RKO (cell line): ENCODE data around the gene TAF1.
"Not testable (repeated sequence)": the region's sequence is repeated elsewhere in the genome, so short reads cannot be mapped to it uniquely, and the experiment has no call there.

Source experiments
- DNase-seq: peaks from one replicate; pipeline ENCODE4 v3.0.0-alpha.2; 2016; ENCODE audit warnings: low spot score

TAF1 gene, protein sequence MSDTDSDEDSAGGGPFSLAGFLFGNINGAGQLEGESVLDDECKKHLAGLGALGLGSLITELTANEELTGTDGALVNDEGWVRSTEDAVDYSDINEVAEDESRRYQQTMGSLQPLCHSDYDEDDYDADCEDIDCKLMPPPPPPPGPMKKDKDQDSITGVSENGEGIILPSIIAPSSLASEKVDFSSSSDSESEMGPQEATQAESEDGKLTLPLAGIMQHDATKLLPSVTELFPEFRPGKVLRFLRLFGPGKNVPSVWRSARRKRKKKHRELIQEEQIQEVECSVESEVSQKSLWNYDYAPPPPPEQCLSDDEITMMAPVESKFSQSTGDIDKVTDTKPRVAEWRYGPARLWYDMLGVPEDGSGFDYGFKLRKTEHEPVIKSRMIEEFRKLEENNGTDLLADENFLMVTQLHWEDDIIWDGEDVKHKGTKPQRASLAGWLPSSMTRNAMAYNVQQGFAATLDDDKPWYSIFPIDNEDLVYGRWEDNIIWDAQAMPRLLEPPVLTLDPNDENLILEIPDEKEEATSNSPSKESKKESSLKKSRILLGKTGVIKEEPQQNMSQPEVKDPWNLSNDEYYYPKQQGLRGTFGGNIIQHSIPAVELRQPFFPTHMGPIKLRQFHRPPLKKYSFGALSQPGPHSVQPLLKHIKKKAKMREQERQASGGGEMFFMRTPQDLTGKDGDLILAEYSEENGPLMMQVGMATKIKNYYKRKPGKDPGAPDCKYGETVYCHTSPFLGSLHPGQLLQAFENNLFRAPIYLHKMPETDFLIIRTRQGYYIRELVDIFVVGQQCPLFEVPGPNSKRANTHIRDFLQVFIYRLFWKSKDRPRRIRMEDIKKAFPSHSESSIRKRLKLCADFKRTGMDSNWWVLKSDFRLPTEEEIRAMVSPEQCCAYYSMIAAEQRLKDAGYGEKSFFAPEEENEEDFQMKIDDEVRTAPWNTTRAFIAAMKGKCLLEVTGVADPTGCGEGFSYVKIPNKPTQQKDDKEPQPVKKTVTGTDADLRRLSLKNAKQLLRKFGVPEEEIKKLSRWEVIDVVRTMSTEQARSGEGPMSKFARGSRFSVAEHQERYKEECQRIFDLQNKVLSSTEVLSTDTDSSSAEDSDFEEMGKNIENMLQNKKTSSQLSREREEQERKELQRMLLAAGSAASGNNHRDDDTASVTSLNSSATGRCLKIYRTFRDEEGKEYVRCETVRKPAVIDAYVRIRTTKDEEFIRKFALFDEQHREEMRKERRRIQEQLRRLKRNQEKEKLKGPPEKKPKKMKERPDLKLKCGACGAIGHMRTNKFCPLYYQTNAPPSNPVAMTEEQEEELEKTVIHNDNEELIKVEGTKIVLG (N-terminal part only)

DNA sequence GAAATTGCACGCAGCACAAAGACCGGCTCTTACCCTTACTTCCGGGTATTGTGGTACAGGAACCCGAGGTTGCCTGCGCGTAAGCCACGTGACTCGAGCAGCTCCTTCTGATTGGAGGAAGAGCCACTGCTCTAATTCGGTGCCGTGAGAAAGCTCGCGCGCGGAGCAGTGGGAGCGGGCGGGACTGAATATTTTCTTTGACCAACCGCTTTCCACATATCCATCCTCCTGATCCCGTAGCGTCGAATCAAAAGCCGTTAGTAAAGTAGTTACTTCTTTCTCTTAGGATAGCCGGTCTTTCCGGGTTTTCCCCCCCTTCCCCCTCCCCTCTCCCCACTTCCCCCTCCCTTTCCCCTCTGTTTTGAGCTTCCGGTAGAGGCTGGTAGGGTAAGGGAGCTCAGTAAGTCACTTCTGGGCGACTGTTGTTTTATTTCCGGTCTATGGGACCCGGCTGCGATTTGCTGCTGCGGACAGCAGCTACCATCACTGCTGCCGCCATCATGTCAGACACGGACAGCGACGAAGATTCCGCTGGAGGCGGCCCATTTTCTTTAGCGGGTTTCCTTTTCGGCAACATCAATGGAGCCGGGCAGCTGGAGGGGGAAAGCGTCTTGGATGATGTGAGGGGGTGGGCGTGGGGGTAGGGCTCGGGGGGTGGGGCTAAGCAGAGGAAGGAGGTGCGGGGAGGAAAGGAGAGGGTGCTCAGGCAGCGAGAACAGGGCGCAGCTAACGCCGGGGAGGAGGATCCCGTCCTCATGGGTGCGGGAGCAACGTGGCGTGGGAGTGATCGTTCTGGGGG, at the start of gene TAF1:
TSS of gene TAF1 (plus strand) at position 483 of the 799 bp plus-strand sequence. CDS start at position 501, 18 bp downstream.
- DNase-seq: peak; percentile 97

DNA sequence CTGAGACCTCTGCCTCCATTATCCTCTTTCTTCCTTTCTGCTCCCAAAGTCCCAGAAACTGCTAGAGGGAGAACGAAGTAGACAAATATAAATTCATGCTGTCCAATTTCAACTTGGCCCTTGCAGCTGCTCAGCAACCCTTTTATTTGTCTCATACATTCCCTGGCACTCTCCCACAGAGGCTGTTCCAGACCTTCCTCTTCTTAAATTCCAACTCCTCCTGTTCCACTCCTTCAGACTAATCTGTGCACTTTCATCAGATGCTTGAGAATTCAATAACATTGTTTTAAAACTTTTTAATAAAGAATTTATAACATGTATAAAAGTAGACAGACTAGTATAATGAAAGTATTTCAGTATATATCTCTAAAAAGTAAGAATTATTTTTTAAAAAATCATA, 49.2 kb upstream of the TAF1 start:
- not testable (repeated sequence) for DNase-seq

DNA sequence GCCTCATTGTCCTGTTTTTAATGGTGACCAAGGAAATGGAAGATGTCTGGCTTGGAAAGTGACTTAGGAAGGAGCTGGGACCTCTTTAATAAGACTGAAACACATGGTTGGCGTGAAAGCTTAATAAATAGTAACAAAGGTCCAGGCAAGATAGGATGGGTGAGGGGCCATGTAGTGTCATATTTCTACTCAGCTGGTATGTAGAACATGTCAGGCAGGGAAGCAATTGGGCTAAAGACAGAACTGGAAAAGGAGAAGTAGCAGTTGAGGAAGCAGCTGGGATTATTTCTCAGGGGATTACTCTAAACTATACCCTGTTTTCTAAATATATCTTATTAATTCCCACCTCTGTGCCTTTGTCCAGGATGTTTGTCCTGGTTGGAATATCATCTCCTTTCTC, 46.0 kb upstream of the TAF1 start:
- no peak for DNase-seq

DNA sequence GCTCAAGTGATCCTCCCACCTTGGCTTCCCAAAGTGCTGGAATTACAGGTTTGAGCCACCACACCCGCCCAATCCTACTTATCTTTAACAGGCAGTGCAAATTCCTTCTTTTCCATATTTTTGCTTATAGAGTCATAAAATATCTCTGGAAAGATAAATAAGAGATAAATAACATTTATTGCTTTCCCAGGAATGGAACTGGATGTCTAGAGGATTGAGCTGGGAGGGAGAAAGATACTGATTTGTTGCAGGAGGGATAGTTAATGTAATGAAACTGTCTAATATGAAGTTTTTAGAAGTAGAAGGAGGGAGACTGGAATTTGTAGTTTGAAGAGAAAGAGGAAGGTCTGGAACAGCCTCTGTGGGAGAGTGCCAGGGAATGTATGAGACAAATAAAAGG, 44.4 kb upstream of the TAF1 start:
- DNase-seq: no peak

DNA sequence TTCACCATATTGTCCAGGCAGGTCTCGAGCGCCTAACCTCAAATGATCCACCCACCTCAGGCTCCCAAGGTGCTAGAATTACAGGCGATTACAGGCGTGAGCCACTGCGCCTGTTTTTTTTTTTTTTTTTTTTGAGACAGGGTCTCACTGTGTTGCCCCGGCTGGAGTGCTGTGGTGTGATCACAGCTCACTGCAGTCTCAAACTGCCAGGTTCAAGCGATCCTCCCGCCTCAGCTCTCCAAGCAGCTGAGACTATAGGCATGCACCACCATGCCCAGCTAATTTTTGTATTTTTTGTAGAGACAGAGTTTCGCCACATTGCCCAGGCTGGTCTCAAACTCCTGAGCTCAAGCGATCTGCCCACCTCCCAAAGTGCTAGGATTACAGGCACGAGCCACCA, 41.7 kb upstream of the TAF1 start:
- not testable (repeated sequence) for DNase-seq

DNA sequence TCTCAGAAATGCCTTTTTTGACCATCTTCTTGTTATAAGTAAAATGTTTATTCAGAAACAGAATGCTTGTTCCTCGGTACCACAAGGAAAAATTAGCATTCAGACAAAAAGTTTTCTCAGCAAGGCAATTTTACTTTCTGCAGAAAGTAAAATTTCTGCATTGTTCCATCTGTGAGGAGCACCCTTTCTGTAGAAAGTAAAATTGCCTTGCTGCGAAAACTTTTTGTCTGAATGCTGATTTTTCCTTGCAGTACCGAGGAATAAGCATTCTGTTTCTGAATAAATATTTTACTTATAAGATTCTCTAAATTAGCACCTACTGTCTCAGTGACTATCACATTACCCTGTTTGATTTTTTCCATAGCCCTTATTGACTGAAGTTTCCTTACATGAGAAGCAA, 39.8 kb upstream of the TAF1 start:
- DNase-seq: no peak

DNA sequence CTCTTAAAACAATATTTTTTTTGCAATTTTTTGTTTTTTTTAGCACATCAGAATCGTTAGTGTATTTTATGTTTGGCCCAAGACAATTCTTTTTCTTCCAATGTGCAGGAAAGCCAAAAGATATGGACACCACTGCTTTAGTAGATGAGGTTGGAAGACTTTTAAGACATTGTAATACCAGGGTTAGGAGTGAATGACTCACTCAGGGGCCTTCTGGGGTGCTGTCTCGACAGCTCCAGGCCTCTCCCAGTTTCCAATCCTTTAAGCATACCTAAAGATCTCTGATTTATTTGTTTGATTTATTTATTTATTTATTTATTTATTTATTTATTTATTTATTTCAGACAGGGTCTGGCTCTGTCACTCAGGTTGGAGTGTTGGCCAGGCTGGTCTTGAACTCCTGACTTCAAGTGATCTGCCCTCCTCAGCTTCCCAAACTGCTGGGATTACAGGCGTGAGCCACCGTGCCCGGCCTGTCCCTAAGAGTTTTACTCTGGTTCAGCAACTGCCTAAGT, 16.9 kb upstream of the TAF1 start:
- DNase-seq: not testable (repeated sequence)

DNA sequence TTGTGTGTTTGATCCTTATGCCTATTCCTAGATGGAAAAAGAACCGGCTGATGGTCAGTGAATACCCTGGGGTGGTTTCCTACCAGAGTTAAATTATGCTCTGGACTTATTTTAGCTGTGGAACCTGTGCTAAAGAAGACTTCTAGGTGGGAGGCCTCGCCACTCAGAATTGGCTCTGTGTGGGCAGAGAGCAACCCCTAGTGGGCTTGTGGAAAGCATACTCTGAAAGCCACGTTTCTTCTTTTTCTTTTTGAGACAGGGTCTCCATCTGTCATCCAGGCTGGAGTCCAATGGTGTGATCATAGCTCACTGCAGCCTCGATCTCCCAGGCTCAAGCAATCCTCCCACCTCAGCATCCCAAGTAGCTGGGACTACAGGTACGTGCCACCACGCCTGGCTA, 16.3 kb upstream of the TAF1 start:
- DNase-seq: not testable (repeated sequence)

DNA sequence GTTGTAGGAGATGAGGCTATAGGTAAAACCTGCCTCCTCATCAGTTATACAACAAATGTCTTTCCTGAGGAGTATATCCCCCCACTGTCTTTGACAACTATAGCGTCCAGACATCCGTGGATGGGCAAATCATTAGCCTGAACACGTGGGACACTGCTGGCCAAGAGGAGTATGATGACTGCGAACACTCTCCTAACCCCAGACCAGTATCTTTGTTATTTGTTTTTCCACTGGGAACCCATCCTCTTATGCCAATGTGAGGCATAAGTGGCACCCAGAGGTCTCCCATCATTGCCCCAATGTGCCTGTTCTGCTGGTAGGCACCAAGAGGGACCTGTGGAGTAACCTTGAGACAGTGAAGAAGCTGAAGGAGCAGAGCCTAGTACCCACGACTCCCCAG, 13.7 kb upstream of the TAF1 start:
- DNase-seq: not testable (repeated sequence)

DNA sequence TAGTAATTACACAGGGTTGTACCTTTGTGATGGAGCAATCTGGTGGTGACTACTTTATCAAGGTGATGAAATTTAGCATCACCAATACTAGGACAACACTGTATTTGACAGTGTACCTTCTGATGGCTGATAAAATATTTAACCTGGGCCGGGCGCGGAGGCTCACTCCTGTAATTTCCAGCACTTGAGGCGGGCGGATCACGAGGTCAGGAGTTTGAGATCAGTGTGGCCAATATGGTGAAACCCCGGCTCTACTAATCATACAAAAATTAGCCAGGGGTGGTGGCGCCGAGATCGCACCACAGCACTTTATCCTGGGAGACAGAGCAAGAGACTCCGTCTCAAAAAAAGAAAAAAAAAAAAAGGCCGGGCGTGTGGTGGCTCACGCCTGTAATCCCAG, 1.9 kb upstream of the TAF1 start:
- DNase-seq: no peak

DNA sequence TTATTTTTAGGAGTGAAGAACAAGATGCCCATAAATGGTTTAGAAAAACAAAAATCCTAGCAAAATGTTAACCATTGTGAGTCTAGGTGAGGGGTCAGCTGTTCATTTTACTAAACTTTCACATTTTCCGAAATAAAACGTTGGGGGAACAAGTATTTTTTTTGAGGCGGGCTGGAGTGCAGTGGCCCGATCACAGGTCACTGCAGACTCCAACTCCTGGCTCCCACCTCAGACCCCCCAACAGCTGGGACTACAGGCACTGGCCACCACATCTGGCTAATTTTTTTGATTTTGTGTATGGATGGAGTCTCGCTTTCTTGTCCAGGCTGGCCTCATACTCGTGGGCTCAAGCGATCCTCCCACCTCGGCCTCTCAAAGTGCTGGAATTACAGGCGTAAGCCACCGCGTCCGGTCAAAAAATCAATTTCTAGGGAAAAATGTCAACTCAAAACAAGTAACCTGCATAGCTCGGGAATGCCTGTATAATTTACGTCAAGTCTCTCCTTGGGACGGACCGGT, 742 bp upstream of the TAF1 start:
- no peak for DNase-seq

DNA sequence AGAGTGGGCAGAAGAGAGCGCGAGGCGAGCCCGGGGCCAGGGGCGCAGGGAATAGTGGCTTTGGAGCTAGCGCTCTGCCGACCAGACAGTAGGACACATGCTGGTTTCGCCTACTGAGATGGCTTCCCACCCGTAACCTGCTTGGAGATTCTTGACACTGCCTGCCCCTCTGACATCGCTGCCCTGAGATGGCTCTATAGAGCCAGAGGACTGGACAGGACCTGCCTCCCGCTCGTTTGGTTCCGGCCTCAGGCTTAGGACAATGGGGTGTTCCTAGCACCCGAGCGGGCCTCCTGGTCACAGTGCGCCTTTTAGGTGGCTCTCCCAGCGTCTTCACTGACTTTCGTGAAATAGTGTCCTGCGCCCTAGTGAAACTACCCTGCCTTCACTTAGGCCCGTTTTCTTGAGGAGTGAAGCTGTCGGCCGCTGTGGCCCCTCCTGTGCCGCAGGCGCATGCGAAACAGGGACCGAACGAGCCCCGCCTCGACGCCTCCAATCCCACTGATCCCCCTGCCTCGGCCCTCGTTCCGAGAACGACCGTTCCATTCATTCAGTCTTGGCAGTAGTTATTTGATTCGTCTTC, 608 bp downstream of the TAF1 start:
- DNase-seq: peak; percentile 16

DNA sequence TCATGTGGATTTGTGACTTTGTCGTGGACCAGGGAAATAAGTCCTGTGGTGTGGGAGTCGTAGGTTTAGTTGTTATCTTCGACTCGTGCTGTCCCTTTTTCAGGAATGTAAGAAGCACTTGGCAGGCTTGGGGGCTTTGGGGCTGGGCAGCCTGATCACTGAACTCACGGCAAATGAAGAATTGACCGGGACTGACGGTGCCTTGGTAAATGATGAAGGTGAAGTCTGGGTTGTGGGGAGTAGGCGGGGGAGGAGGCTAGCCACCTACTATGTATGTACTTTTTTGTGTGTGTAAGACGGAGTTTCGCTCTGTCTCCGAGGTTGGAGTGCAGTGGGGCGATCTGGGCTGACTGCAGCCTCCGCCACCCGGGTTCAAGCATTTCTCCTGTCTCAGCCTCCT, 1.2 kb downstream of the TAF1 start:
- peak; percentile 4 for DNase-seq

DNA sequence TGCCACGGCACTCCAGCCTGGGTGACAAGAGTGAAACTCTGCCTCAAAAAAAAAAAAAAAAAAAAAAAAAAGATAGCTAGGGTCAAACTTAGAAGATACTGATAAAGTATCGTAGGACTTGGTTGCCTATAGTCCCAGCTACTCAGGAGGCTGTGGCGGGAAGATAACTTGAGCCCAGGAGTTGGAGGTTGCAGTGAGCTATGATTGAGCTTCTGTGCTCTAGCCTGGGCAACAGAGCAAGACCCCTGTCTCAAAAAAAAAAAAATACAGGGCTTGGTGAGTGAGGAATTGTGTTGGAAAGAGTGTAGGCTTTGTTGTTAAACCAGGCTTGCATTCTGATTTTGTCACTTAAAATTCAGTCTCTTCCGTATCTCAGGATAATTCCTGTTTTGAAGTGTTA, 6.2 kb downstream of the TAF1 start:
- no peak for DNase-seq

DNA sequence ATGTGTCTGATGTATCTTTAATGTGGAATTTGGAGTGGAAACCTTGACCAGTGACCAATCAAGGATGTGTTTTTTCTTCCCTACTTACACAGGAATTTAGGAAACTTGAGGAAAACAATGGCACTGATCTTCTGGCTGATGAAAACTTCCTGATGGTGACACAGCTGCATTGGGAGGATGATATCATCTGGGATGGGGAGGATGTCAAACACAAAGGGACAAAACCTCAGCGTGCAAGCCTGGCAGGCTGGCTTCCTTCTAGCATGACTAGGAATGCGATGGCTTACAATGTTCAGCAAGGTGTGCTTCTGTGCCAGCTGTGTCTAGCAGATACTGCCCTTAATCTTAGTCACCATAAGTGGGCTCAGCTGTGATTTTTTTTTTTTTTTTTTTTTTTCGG, 12.6 kb downstream of the TAF1 start:
- no peak for DNase-seq

DNA sequence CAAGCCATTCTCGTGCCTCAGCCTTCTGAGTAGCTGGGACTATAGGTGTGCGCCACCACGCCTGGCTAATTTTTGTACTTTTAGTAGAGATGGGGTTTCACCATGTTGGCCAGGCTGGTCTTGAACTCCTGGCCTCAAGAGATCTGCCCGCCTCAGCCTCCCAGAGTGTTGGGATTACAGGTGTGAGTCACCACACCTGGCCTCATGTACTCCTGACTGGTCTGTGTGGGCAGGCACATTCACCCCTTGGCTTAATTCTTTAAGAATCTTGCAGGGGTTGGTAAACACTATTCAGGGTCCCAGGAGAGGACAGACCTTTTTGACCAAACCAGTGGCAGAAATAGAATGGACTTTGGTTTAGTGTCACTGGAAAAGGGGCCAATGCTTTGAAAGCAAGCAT, 25.6 kb downstream of the TAF1 start:
- not testable (repeated sequence) for DNase-seq

DNA sequence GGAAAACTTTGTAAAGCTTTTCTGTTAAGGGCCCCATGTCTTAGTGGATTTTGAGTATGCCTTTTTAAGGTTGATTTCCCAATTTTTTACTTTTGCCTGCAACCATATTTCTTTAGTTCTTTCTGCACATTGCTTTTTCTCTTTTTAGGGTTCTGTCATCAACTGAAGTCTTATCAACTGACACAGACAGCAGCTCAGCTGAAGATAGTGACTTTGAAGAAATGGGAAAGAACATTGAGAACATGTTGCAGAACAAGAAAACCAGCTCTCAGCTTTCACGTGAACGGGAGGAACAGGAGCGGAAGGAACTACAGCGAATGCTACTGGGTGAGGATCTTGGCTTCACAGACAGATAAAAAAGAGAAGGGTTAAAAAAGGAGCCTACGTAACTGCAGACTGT, 27.8 kb downstream of the TAF1 start:
- no peak for DNase-seq

DNA sequence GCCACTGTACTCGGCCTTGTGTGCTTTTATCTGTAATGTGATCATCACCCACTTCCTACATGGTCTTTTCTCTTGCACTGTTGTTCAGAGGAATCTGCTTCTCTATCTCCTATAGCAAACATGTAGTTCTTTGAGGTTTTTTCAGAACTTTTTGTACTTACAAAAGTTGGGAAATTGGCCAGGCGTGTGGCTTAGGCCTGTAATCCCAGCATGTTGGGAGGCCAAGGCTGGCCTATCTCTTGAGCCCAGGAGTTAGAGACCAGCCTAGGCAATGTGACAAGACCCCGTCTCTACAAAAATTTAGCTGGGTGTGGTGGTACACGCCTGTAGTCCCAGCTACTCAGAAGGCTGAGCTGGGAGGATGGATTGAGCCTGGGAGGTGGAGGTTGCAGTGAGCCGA, 30.4 kb downstream of the TAF1 start:
- DNase-seq: no peak

DNA sequence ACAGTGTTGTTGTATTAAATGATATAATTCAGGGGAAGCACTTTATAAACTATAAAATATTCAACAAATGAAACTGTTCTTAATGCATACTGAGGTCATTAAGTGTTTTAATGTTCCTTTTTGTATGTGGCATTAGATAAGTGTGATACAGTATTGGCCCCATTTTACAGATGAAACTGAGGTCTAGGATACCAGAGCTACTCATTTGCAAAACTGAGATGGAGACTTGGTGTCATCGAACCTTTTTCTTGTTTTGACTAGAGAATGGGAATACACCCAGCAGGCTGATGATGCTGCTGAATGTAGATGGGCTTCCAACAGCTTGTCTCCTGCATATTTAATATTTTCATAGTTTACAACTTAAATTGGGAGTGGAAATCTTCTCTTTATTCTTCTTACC, 34.6 kb downstream of the TAF1 start:
- no peak for DNase-seq

DNA sequence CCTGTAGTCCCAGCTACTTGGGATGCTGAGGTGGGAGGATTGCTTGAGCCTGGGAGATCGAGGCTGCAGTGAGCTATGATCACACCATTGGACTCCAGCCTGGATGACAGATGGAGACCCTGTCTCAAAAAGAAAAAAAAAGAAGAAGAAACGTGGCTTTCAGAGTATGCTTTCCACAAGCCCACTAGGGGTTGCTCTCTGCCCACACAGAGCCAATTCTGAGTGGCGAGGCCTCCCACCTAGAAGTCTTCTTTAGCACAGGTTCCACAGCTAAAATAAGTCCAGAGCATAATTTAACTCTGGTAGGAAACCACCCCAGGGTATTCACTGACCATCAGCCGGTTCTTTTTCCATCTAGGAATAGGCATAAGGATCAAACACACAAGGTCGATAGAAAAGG, 50.1 kb downstream of the TAF1 start:
- not testable (repeated sequence) for DNase-seq

DNA sequence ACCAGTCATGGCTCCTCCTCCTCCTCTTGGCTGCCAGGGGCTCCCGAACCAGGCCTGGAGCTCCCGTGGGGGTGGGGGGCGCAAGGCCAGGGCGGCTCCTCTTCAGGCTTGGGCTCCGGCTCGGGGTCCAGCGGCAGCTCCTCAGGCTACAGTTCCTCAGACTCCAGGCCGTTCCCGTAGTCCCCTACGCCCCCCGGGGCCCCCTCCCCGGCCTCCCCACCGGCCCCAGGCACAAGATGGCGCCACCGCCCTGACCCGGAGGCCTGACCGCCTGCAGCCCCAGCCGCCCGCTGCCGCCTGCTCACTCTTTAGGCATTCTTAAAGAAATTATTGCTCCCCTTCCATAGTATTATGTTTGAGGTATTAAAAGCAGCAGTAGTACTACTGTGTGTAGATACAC, 54.5 kb downstream of the TAF1 start:
- no peak for DNase-seq
